Liver (tissue), 3 donors: ENCODE results near the gene HEATR5B.

Source experiments
- ATF3 ChIP-seq: IDR thresholded peaks from 2 replicates; pipeline ENCODE4 v1.6.1; 2016; ENCODE audit warnings: antibody characterized with exemption
- CTCF ChIP-seq: fragments of 150-350 bp; IDR thresholded peaks from 2 replicates; pipeline ENCODE4 v1.5.1; 2017; ENCODE audit warnings: improper control_type of control experiment, low read depth, low read length; ENCODE audit not compliant: missing input control
- EGR1 ChIP-seq, 2 donors: IDR thresholded peaks; 2 replicates each; pipeline ENCODE4 v1.6.1; 2016 to 2018; ENCODE audit warnings: antibody characterized with exemption in 2 of 2, low read depth in 2 of 2
- HNF4G ChIP-seq: IDR thresholded peaks from 2 replicates; pipeline ENCODE4 v1.6.1; 2016; ENCODE audit warnings: antibody characterized with exemption
- MAX ChIP-seq: IDR thresholded peaks from 2 replicates; pipeline ENCODE4 v1.6.1; 2016; ENCODE audit warnings: antibody characterized with exemption
- TAF1 ChIP-seq: conservative IDR thresholded peaks from 2 replicates; pipeline ENCODE4 v1.6.1; 2016; ENCODE audit warnings: antibody characterized with exemption, mild to moderate bottlenecking
- YY1 ChIP-seq: IDR thresholded peaks from 2 replicates; pipeline ENCODE4 v1.6.1; 2016; ENCODE audit warnings: antibody characterized with exemption, mild to moderate bottlenecking
- donor health status: healthy.
- donor health status: healthy.

- TF ChIP-seq CTCF (no peak), YY1 (no peak), TAF1 (no peak), MAX (no peak), ATF3 (no peak), HNF4G (no peak), EGR1 (IDR thresholded peaks at IDR 0.05; ENCODE audit: low read depth in 2 of 2) (no peak)
Measured at GRCh38 chr2:37060446-37060845, 23.7 kb downstream of the HEATR5B start.
